GM19455 (cell line): Measurements from ENCODE around the gene SAMD4A.

Experiments used
- ATAC-seq: cut with Tn5 transposase; IDR thresholded peaks from one replicate; pipeline ENCODE4 v1.9.1; 2021; ENCODE audit not compliant: unreplicated experiment

SAMD4A gene

GRCh38 chr14:54652188-54652587, 85.3 kb downstream of the SAMD4A start:
- no peak for ATAC-seq

GRCh38 chr14:54652605-54653052, 85.7 kb downstream of the SAMD4A start:
- ATAC-seq: no peak

GRCh38 chr14:54653712-54654469, 87.0 kb downstream of the SAMD4A start:
- ATAC-seq: no peak

- ATAC-seq: no peak
These were observed 87.7 kb downstream of the SAMD4A start for GRCh38 chr14:54654605-54655004.

- no peak for ATAC-seq
These were observed 91.9 kb downstream of the SAMD4A start for GRCh38 chr14:54658836-54659235.

GRCh38 chr14:54659365-54659764, 92.4 kb downstream of the SAMD4A start:
- no peak for ATAC-seq

GRCh38 chr14:54660604-54661111, 93.7 kb downstream of the SAMD4A start:
- no peak for ATAC-seq

- no peak for ATAC-seq
These were observed 95.7 kb downstream of the SAMD4A start for GRCh38 chr14:54662491-54663133.

GRCh38 chr14:54664961-54665360, 98.0 kb downstream of the SAMD4A start:
- no peak for ATAC-seq

- ATAC-seq: no peak
These were observed 99.0 kb downstream of the SAMD4A start for GRCh38 chr14:54665946-54666345.

GRCh38 chr14:54667026-54667744, 100.3 kb downstream of the SAMD4A start:
- no peak for ATAC-seq

GRCh38 chr14:54667764-54668163, 100.8 kb downstream of the SAMD4A start:
- no peak for ATAC-seq

- no peak for ATAC-seq
These were observed 103.0 kb downstream of the SAMD4A start for GRCh38 chr14:54669721-54670561.

- ATAC-seq: no peak
These were observed 104.6 kb downstream of the SAMD4A start for GRCh38 chr14:54671537-54671936.

- no peak for ATAC-seq
These were observed 105.3 kb downstream of the SAMD4A start for GRCh38 chr14:54672181-54672580.

- no peak for ATAC-seq
These were observed 105.8 kb downstream of the SAMD4A start for GRCh38 chr14:54672688-54673087.

- ATAC-seq: no peak
These were observed 106.5 kb downstream of the SAMD4A start for GRCh38 chr14:54673193-54674045.

- ATAC-seq: peak; percentile 89
These were observed 107.3 kb downstream of the SAMD4A start for GRCh38 chr14:54674046-54674741.
